Measurements from ENCODE around the gene TMEM130. TPM values are rescaled to one million over a fixed set of nuclear protein-coding genes. Genes with fewer than 3 reads are reported as not detected.
A peak's percentile ranks its signal among the peaks of the same experiment; 100 is the strongest.

The TMEM130 gene
- total RNA-seq, 1 experiment from 2014 or later = 2.1 TPM

DNA sequence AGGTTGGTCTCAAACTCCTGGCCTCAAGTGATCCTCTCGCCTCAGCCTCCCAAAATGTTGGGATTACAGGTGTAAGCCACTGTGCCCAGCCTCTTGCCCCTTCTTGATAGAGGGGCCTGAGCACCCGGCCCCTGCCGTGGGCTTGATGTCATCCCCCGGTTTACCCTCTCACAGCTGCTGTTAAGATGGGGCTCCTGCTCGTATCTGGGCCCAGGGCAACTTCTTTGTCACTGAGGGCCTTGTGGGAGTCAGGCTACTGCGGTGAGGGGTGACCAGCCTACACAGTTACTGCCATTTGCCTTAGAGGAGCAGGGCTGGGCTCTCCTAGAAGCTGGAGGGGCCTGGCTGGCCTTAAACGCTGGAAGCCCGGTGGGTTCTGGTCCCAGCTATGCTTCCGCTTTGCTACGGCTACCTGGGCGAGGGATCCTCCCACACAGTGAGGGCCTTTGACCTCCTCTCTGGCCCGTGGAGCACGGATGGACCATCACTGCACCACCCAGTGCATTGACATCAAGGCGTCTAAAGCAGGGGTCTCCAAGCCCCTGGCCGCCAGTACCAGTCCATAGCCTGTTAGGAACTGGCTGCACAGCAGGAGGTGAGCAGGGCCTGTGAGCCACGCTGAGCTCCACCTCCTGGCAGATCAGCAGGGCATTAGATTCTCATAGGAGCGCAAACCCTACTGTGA, 1.1 kb upstream of the TMEM130 start:
- H3K4me2 ChIP-seq = peak overlapping the region; percentile 53; the same call in 1 of the 2 replicates
- H3K36me3 ChIP-seq (ENCODE audit: low read depth) = no peaks in the 10 kb centered on the region
- TF ChIP-seq EZH2 (IDR thresholded peaks at IDR 0.05; ENCODE audit: low read depth) (no peak), CTCF (conservative IDR thresholded peaks at IDR 0.05) (no peak)
- H3K4me1 ChIP-seq (replicated peaks; ENCODE audit: insufficient read depth) = peaks cover 3% of the 10 kb centered on the region
- no peak overlapping the region for H3K27ac ChIP-seq
- ChIA-PET POLR2A (ENCODE audit: unreplicated experiment) (no interaction called here), CTCF (interaction anchor here (0.8 kb wide), 1 partner anchor 32 kb away, joined by 3 read pairs; no protein-coding TSS in a partner anchor)
- H3K9me3 ChIP-seq (ENCODE audit: insufficient read depth, low read depth) = no peaks in the 10 kb centered on the region
- no TSS peak for BruUV-seq (replicated peaks)
- DNase-seq = no peak
- H2AFZ ChIP-seq = no peak overlapping the region
- intact Hi-C loops (cut with micrococcal nuclease; ENCODE audit: unreplicated experiment) = loop anchor here (10.0 kb wide), 1 partner anchor 516 kb away; no protein-coding TSS in a partner anchor
- H3K9me2 ChIP-seq (ENCODE audit: insufficient read depth) = no peaks in the 10 kb centered on the region
- H3K27me3 ChIP-seq (ENCODE audit: insufficient read depth, low read depth) = no peaks in the 10 kb centered on the region
- no peaks in the 10 kb centered on the region for H3K79me2 ChIP-seq (ENCODE audit: low read depth)
- no peaks in the 10 kb centered on the region for H4K20me1 ChIP-seq (ENCODE audit: insufficient read depth)
- H3K4me3 ChIP-seq = no peak overlapping the region
- H3F3A ChIP-seq (ENCODE audit: insufficient read depth, low read depth) = peaks cover 13% of the 10 kb centered on the region; the same call in 1 of the 2 replicates

DNA sequence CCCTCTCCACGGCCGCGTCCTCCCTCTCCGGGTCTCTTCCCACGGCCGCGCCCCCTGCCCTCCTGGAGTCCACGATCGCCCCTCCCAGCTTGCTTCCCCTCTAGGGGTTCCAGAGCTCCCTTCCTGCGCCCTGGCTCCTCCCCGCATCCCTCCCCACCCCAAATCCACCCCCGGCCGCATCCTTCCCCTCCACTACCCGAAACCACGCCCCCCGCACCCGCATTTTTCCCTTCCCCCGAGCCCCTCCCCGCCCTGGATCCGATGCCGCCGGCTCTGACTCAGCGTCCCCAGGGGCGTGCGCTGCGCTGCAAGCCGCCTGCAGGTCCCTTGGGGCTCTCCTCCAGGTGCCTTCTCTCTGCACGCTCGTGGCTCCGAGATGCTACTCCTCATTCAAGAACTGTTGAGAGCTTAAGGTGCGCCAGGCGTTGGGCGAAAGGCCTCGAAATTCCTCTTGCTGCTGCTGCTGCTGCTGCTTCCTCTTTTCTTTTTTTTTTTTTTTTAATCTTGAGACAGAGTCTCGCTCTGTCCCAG, 372 bp upstream of the TMEM130 start:
- TF ChIP-seq CTCF (conservative IDR thresholded peaks at IDR 0.05) = no peak
- TF ChIP-seq EZH2 (IDR thresholded peaks at IDR 0.05; ENCODE audit: low read depth) = no peak
- Histone ChIP-seq H3F3A (ENCODE audit: insufficient read depth, low read depth) (peaks cover 13% of the 10 kb centered on the region; the same call in 1 of the 2 replicates), H3K27ac (no peak overlapping the region), H3K9me2 (ENCODE audit: insufficient read depth) (no peaks in the 10 kb centered on the region), H2AFZ (no peak overlapping the region), H4K20me1 (ENCODE audit: insufficient read depth) (no peaks in the 10 kb centered on the region), H3K79me2 (ENCODE audit: low read depth) (no peaks in the 10 kb centered on the region), H3K36me3 (ENCODE audit: low read depth) (no peaks in the 10 kb centered on the region), H3K4me3 (no peak overlapping the region), H3K9me3 (ENCODE audit: insufficient read depth, low read depth) (no peaks in the 10 kb centered on the region), H3K4me1 (replicated peaks; ENCODE audit: insufficient read depth) (peaks cover 10% of the 10 kb centered on the region), H3K4me2 (peak overlapping the region; percentile 53), H3K27me3 (ENCODE audit: insufficient read depth, low read depth) (no peaks in the 10 kb centered on the region)
- peak; percentile 64 to 78 for DNase-seq
- intact Hi-C loops (cut with micrococcal nuclease; ENCODE audit: unreplicated experiment) = loop anchor here (10.0 kb wide), 1 partner anchor 515 kb away; no protein-coding TSS in a partner anchor
- POLR2A ChIA-PET (ENCODE audit: unreplicated experiment) = no interaction called here
- no TSS peak for BruUV-seq (replicated peaks)
- CTCF ChIA-PET = interaction anchor here (0.6 to 0.8 kb wide), 2 partner anchors 31 to 439 kb away, joined by 3 to 4 read pairs; no protein-coding TSS in a partner anchor

GRCh38 chr7:98869027-98869596, 702 bp downstream of the TMEM130 start:
- H3K9me3 ChIP-seq (ENCODE audit: insufficient read depth, low read depth) = no peaks in the 10 kb centered on the region

More at GRCh38 chr7:98869027-98869596, 702 bp downstream of the TMEM130 start:
- Histone ChIP-seq H3K27ac (no peak overlapping the region), H3K4me3 (no peak overlapping the region), H3K27me3 (ENCODE audit: insufficient read depth, low read depth) (no peaks in the 10 kb centered on the region), H3K79me2 (ENCODE audit: low read depth) (no peaks in the 10 kb centered on the region), H3K4me1 (replicated peaks; ENCODE audit: insufficient read depth) (peaks cover 19% of the 10 kb centered on the region), H3K9me2 (ENCODE audit: insufficient read depth) (no peaks in the 10 kb centered on the region), H3K4me2 (no peak overlapping the region), H2AFZ (no peak overlapping the region), H4K20me1 (ENCODE audit: insufficient read depth) (no peaks in the 10 kb centered on the region), H3K36me3 (ENCODE audit: low read depth) (no peaks in the 10 kb centered on the region), H3F3A (ENCODE audit: insufficient read depth, low read depth) (peaks cover 13% of the 10 kb centered on the region; the same call in 1 of the 2 replicates)
- TF ChIP-seq CTCF (conservative IDR thresholded peaks at IDR 0.05) (no peak), EZH2 (IDR thresholded peaks at IDR 0.05; ENCODE audit: low read depth) (no peak)
- no TSS peak for BruUV-seq (replicated peaks)
- DNase-seq = no peak
- ChIA-PET CTCF (no interaction called here), POLR2A (ENCODE audit: unreplicated experiment) (no interaction called here)
- intact Hi-C loops (cut with micrococcal nuclease; ENCODE audit: unreplicated experiment) = loop anchor here (5.0 kb wide), 1 partner anchor 587 kb away; the partner anchor contains the start of gene BRI3
